ENCODE results near the gene ITPA.

DNA sequence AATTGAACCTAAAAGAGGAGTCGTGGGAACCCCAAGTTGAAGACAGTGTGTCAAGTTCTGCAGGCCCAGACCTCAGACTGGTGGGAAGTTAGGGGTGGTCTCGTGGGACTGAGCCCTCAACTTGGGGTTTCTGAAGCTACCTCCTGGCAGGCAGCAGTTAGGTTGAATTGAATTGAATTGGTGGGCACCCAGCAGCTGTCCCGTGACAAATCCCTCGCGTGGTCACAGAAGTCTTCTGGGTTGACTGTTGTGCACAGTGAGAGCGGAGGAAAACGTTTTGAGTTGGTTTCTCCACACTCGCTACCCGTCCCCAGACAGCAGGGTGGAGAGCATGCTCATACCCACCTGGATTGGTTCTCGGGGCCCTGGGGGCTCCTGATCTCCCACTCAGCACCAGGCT lies 16.8 kb downstream of the ITPA start:
- TF ChIP-seq, protein P1, sequence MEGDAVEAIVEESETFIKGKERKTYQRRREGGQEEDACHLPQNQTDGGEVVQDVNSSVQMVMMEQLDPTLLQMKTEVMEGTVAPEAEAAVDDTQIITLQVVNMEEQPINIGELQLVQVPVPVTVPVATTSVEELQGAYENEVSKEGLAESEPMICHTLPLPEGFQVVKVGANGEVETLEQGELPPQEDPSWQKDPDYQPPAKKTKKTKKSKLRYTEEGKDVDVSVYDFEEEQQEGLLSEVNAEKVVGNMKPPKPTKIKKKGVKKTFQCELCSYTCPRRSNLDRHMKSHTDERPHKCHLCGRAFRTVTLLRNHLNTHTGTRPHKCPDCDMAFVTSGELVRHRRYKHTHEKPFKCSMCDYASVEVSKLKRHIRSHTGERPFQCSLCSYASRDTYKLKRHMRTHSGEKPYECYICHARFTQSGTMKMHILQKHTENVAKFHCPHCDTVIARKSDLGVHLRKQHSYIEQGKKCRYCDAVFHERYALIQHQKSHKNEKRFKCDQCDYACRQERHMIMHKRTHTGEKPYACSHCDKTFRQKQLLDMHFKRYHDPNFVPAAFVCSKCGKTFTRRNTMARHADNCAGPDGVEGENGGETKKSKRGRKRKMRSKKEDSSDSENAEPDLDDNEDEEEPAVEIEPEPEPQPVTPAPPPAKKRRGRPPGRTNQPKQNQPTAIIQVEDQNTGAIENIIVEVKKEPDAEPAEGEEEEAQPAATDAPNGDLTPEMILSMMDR (IDR thresholded peaks at IDR 0.05) = no peak
- TF ChIP-seq POLR2A (IDR thresholded peaks at IDR 0.05) = no peak
